Measurements from ENCODE around the gene IPO11.

The IPO11 gene

DNA sequence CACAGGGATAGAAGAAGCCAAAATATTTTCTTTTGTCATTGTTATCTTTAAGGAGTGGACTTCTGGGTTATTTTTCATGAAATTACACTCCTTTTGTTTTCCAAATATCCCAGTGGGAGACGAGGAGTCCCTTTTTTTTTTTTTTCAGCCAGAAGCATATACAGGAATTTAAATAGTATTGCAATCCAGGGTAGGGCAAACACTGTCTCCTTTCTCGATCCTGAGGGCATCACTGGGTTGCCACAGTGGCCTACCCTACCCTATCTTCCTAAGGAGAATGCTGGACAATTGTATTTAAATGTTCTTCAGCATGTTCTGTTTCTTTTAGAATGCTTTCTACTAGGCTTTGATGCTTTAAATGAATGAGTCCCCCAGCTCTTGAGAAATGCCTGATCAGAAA is 214.0 kb downstream of the IPO11 start:
- no peak for DNase-seq (ENCODE audit: extremely low read depth, low read depth)
- TF ChIP-seq, protein P1, sequence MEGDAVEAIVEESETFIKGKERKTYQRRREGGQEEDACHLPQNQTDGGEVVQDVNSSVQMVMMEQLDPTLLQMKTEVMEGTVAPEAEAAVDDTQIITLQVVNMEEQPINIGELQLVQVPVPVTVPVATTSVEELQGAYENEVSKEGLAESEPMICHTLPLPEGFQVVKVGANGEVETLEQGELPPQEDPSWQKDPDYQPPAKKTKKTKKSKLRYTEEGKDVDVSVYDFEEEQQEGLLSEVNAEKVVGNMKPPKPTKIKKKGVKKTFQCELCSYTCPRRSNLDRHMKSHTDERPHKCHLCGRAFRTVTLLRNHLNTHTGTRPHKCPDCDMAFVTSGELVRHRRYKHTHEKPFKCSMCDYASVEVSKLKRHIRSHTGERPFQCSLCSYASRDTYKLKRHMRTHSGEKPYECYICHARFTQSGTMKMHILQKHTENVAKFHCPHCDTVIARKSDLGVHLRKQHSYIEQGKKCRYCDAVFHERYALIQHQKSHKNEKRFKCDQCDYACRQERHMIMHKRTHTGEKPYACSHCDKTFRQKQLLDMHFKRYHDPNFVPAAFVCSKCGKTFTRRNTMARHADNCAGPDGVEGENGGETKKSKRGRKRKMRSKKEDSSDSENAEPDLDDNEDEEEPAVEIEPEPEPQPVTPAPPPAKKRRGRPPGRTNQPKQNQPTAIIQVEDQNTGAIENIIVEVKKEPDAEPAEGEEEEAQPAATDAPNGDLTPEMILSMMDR (IDR thresholded peaks at IDR 0.05; ENCODE audit: low read depth, low read length): no peak

DNA sequence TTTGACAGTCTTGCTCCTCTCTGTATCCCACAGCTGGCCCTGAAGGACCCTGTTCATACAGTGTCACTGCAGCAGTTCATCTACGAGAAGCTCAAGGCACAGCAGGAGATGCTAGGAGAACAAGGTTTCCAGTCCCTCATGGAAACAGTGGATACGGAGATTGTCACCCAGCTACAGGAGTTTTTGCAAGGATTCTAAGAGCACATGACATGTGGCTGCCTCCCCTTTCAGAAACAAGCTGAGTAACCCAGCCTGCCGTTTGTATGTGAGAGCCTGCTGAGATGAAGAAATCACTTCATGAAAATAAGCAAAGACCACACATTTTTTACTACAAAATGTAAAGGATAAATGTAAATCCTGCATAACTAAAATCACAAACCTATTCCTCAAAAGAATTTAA is 214.6 kb downstream of the IPO11 start:
- TF ChIP-seq, protein P1 (IDR thresholded peaks at IDR 0.05; ENCODE audit: low read depth, low read length): no peak
- no peak for DNase-seq (ENCODE audit: extremely low read depth, low read depth)

DNA sequence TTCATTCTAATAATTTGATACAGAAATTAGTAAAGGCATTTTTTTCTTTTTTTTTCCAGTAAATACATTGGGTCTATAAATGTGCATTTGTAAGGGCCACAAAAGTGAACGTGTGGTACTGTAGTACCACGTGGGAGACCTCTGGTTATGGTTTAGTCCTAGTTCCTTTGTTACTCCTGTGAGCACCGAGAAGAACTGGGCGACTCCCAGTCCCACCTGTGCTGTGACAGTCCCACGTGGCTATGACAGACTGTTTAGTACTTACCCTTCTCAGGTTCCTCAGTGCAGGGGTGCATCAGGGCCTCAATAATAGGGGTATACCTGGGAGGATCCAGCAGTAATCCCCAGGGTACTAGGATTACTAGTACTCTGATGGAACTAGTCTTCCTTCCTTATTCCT is 215.3 kb downstream of the IPO11 start:
- TF ChIP-seq, protein P1 (IDR thresholded peaks at IDR 0.05; ENCODE audit: low read depth, low read length): no peak
- no peak for DNase-seq (ENCODE audit: extremely low read depth, low read depth)

DNA sequence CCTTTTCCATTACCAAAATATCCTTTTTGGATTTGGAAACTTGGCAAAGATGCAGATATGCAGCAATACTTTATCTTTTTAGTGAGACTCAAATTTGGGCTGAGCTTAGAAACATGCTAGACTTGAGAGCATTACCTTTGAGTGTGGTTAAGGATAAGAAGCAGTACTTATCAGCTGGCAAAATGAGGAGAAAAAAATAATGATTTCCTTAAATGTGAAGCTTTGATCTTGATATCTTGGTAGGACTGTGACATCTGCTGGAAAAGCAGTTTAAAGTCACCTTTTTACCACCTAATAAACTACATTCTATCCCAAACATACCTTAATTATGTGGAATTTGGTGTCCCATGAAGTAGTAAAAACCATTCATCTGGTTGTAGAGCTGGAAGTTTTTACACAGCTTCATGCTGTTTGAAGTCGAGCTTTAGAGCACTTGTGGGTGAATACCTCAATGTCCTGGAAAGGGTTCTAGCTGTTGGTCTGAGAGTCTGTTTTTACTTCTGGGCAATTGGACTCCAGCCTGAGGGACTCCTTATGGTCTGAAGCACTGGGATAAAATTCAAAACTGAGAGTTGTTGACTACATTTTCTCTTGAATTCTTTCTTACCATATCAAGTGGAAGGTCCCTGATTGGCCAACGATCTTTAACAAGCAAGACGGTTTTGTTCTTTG is 219.5 kb downstream of the IPO11 start:
- TF ChIP-seq, protein P1 (IDR thresholded peaks at IDR 0.05; ENCODE audit: low read depth, low read length): no peak
- DNase-seq (ENCODE audit: extremely low read depth, low read depth): no peak

DNA sequence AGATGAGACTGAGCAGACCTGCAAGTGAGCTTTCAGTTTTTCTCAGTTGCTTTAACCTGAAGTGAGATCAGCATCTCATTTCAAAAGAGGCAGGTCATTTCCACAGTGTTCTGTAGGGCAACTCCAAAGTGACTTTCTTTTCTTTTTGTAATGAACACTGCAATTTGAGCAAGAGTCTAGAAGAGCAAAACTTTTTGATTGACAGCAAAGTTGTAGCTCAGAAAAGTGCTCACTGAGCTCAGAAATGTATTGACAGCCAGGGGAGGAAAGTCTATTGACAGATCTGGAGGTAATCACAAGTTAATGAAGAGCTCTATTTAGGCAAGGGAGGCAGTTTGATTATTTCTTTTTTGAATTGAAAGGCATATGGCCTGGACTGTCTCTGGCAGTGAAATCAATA is 220.7 kb downstream of the IPO11 start:
- TF ChIP-seq, protein P1 (IDR thresholded peaks at IDR 0.05; ENCODE audit: low read depth, low read length): no peak
- DNase-seq (ENCODE audit: extremely low read depth, low read depth): no peak

DNA sequence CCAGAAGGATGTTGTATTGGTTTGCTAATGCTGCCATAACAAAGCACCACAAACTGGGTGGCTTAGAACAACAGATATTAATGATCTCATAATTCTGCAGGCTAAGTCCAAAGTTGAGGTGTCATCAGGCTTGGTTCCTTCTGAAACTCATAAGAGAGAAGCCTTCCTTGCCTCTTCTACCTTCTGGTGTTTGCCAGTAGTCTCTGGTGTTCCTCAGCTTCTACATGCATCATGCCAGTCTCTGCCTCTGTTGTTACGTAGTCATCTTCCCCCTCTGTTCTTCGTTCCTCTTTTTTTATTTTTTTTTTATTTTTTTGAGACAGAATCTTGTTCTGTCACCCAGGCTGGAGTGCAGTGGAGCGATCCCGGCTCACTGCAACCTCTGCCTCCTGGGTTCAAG is 227.9 kb downstream of the IPO11 start:
- no peak for DNase-seq (ENCODE audit: extremely low read depth, low read depth)
- TF ChIP-seq, protein P1 (IDR thresholded peaks at IDR 0.05; ENCODE audit: low read depth, low read length): no peak

DNA sequence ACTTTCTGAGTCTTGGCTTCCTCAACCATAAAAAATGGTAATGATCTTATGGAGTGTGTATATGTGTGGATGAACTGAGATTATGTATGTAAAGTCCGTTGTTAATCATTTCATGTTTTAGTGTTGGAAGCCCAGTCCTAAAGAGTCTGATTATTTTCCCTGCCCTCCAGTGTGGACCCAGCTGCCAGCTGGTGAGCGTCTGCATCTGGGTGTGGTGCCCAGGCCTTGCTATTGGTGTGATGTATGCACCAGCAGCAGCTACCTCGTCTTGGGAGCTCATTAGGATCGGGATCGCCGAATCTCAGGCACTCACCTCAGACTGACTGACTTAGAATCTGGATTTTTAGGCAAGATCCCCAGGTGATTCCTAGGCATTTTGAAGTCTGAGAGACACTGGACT is 229.9 kb downstream of the IPO11 start:
- TF ChIP-seq, protein P1 (IDR thresholded peaks at IDR 0.05; ENCODE audit: low read depth, low read length): no peak
- no peak for DNase-seq (ENCODE audit: extremely low read depth, low read depth)
